Esophagus (tissue), 2 donors: ENCODE results near the gene BRMS1L. TPM values are rescaled to one million over a fixed set of nuclear protein-coding genes. Genes with fewer than 3 reads are reported as not detected.

ENCODE experiments used
- H3K27ac ChIP-seq, 2 donors: one replicate each; pipeline ENCODE4 v1.5.1; 2013; ENCODE audit warnings: low read depth in 2 of 2, mild to moderate bottlenecking in 2 of 2, inconsistent platforms in 1 of 2, low read length in 1 of 2, moderate library complexity in 1 of 2
- H3K27me3 ChIP-seq, 2 donors: one replicate each; pipeline ENCODE4 v1.6.1; 2013; ENCODE audit warnings: low read length in 2 of 2, control low read depth in 1 of 2, mild to moderate bottlenecking in 1 of 2; ENCODE audit not compliant: insufficient read depth in 2 of 2, control insufficient read depth in 1 of 2
- H3K36me3 ChIP-seq, 2 donors: one replicate each; pipeline ENCODE4 v1.6.1; 2013; ENCODE audit warnings: low read length in 1 of 2; ENCODE audit not compliant: control insufficient read depth in 2 of 2, insufficient read depth in 2 of 2
- H3K4me1 ChIP-seq, 2 donors: one replicate each; pipeline ENCODE4 v1.6.1; 2013; ENCODE audit warnings: low read length in 1 of 2; ENCODE audit not compliant: control insufficient read depth in 2 of 2, insufficient read depth in 2 of 2
- H3K4me3 ChIP-seq, 2 donors: one replicate each; pipeline ENCODE4 v1.5.1; 2013; ENCODE audit warnings: low read length in 2 of 2, mild to moderate bottlenecking in 2 of 2, low read depth in 1 of 2, moderate library complexity in 1 of 2
- H3K9me3 ChIP-seq, 2 donors: one replicate each; pipeline ENCODE4 v1.6.1; 2013; ENCODE audit warnings: mild to moderate bottlenecking in 2 of 2, low read depth in 1 of 2, low read length in 1 of 2, moderate library complexity in 1 of 2; ENCODE audit not compliant: control insufficient read depth in 2 of 2, insufficient read depth in 1 of 2
- WGBS, 2 donors: extraction: QIAGEN DNeasy Blood & Tissue Kit; methylation state at CpG; one replicate each; pipeline ENCODE4 v1.1.7; 2013; 5-methylcytosine and 5-hydroxymethylcytosine counted together
- polyA plus RNA-seq, 2 donors: library from polyadenylated mRNA; stranded (reverse); fragments of 200-250 nt; gene quantifications; one replicate each; pipeline ENCODE4 v1.2.3, GENCODE V29; 2013
- donor health status: healthy with polysubstance abuse.
- donor health status: Bipolar disorder and iron deficiency.

The BRMS1L gene
- polyA plus RNA-seq, 2 donors, result 2.6 to 5.7 TPM

- H3K4me1 ChIP-seq, result no peaks in the 10 kb centered on the region
These were observed 35.2 kb downstream of the BRMS1L start for GRCh38 chr14:35861204-35861868.

GRCh38 chr14:35865611-35866324 lies 39.6 kb downstream of the BRMS1L start:
- Histone ChIP-seq H3K27ac (no peak overlapping the region), H3K36me3 (peaks cover 0 to 3% of the 10 kb centered on the region in 2 donors), H3K4me1 (no peaks in the 10 kb centered on the region), H3K4me3 (no peak overlapping the region), H3K27me3 (no peaks in the 10 kb centered on the region), H3K9me3 (no peaks in the 10 kb centered on the region)
- 94 to 96% methylated on average over 6 of the region's 6 CpGs for WGBS, 2 donors

More at GRCh38 chr14:35861204-35861868, 35.2 kb downstream of the BRMS1L start:
- 79 to 80% methylated on average over 3 of the region's 3 CpGs for WGBS, 2 donors
- Histone ChIP-seq H3K27me3 (no peaks in the 10 kb centered on the region), H3K36me3 (peaks cover 0 to 3% of the 10 kb centered on the region in 2 donors), H3K4me3 (no peak overlapping the region), H3K9me3 (no peaks in the 10 kb centered on the region), H3K27ac (no peak overlapping the region)

- no peak overlapping the region for H3K27ac ChIP-seq
These were observed 40.6 kb downstream of the BRMS1L start for GRCh38 chr14:35866595-35867279.

GRCh38 chr14:35867280-35867629 lies 41.1 kb downstream of the BRMS1L start:
- no peaks in the 10 kb centered on the region for H3K9me3 ChIP-seq
- no peaks in the 10 kb centered on the region for H3K27me3 ChIP-seq
- H3K4me1 ChIP-seq, result no peaks in the 10 kb centered on the region
- peaks cover 0 to 3% of the 10 kb centered on the region in 2 donors for H3K36me3 ChIP-seq
- WGBS, 2 donors, result 65 to 87% methylated on average over 2 of the region's 2 CpGs
- no peak overlapping the region for H3K27ac ChIP-seq
- H3K4me3 ChIP-seq, result no peak overlapping the region

More at GRCh38 chr14:35866595-35867279, 40.6 kb downstream of the BRMS1L start:
- Histone ChIP-seq H3K4me3 (no peak overlapping the region), H3K9me3 (no peaks in the 10 kb centered on the region), H3K36me3 (peaks cover 0 to 3% of the 10 kb centered on the region in 2 donors), H3K4me1 (no peaks in the 10 kb centered on the region), H3K27me3 (no peaks in the 10 kb centered on the region)
- 75 to 76% methylated on average over 2 of the region's 2 CpGs for WGBS, 2 donors

GRCh38 chr14:35875296-35875695 lies 49.2 kb downstream of the BRMS1L start:
- Histone ChIP-seq H3K4me3 (no peak overlapping the region), H3K4me1 (no peaks in the 10 kb centered on the region), H3K9me3 (no peaks in the 10 kb centered on the region), H3K27ac (no peak overlapping the region), H3K36me3 (no peaks in the 10 kb centered on the region), H3K27me3 (no peaks in the 10 kb centered on the region)
- WGBS, 2 donors, result 72 to 75% methylated on average over 2 of the region's 2 CpGs

GRCh38 chr14:35877276-35877675 lies 51.1 kb downstream of the BRMS1L start:
- Histone ChIP-seq H3K27ac (no peak overlapping the region), H3K36me3 (no peaks in the 10 kb centered on the region), H3K27me3 (no peaks in the 10 kb centered on the region), H3K4me3 (no peak overlapping the region), H3K9me3 (no peaks in the 10 kb centered on the region), H3K4me1 (no peaks in the 10 kb centered on the region)
- WGBS, 2 donors, result 78 to 87% methylated on average over 3 of the region's 3 CpGs

GRCh38 chr14:35878272-35879150 lies 52.4 kb downstream of the BRMS1L start:
- Histone ChIP-seq H3K9me3 (no peaks in the 10 kb centered on the region), H3K4me3 (no peak overlapping the region), H3K27ac (no peak overlapping the region), H3K4me1 (no peaks in the 10 kb centered on the region), H3K27me3 (no peaks in the 10 kb centered on the region), H3K36me3 (no peaks in the 10 kb centered on the region)
- 30 to 33% methylated on average over 9 of the region's 9 CpGs for WGBS, 2 donors

GRCh38 chr14:35879151-35879648 lies 53.1 kb downstream of the BRMS1L start:
- Histone ChIP-seq H3K27ac (no peak overlapping the region), H3K36me3 (no peaks in the 10 kb centered on the region), H3K4me3 (no peak overlapping the region), H3K4me1 (no peaks in the 10 kb centered on the region), H3K9me3 (no peaks in the 10 kb centered on the region), H3K27me3 (no peaks in the 10 kb centered on the region)
- 39 to 42% methylated on average over 2 of the region's 2 CpGs for WGBS, 2 donors

- Histone ChIP-seq H3K36me3 (no peaks in the 10 kb centered on the region), H3K9me3 (no peaks in the 10 kb centered on the region), H3K4me3 (no peak overlapping the region), H3K27ac (no peak overlapping the region), H3K27me3 (no peaks in the 10 kb centered on the region), H3K4me1 (no peaks in the 10 kb centered on the region)
- WGBS, 2 donors, result 73 to 86% methylated on average over 1 of the region's 1 CpG
These were observed 53.6 kb downstream of the BRMS1L start for GRCh38 chr14:35879654-35880249.
